H9 (cell line): Measurements from ENCODE around the gene SH3TC1. TPM values are rescaled to one million over a fixed set of nuclear protein-coding genes. Genes with fewer than 3 reads are reported as not detected.

Experiments
- DNase-seq: peaks from one replicate; pipeline ENCODE4 v3.0.0-alpha.2; 2017
- H2AFZ ChIP-seq: one replicate; pipeline ENCODE4 v1.6.1; 2013; ENCODE audit warnings: mild to moderate bottlenecking, low read length, control low read depth, moderate library complexity
- H2AK5ac ChIP-seq: 2 replicates; pipeline ENCODE4 v1.6.1; 2013; ENCODE audit warnings: low read length, control low read depth, mixed read lengths; ENCODE audit not compliant: insufficient read length
- H2BK120ac ChIP-seq: one replicate; pipeline ENCODE4 v1.6.1; 2013; ENCODE audit warnings: low read depth, mild to moderate bottlenecking, low read length, control low read depth, inconsistent platforms; ENCODE audit not compliant: poor library complexity, severe bottlenecking
- H2BK12ac ChIP-seq: 2 replicates; pipeline ENCODE4 v1.6.1; 2013; ENCODE audit warnings: low read length, control low read depth, mixed read lengths, low read depth; ENCODE audit not compliant: insufficient read length
- H2BK15ac ChIP-seq: 2 replicates; pipeline ENCODE4 v1.6.1; 2013; ENCODE audit warnings: low read depth, low read length, control low read depth
- H2BK20ac ChIP-seq: one replicate; pipeline ENCODE4 v1.6.1; 2013; ENCODE audit warnings: low read depth, mild to moderate bottlenecking, low read length, control low read depth, inconsistent platforms; ENCODE audit not compliant: poor library complexity, severe bottlenecking
- H2BK5ac ChIP-seq: 2 replicates; pipeline ENCODE4 v1.6.1; 2013; ENCODE audit warnings: low read length, control low read depth, mixed read lengths; ENCODE audit not compliant: insufficient read length
- H3K14ac ChIP-seq: 2 replicates; pipeline ENCODE4 v1.6.1; 2013; ENCODE audit warnings: low read length, control low read depth; ENCODE audit not compliant: insufficient read depth
- H3K18ac ChIP-seq: 2 replicates; pipeline ENCODE4 v1.6.1; 2013; ENCODE audit warnings: low read depth, mild to moderate bottlenecking, mixed read lengths, low read length, control low read depth; ENCODE audit not compliant: insufficient read length
- H3K23ac ChIP-seq: 2 replicates; pipeline ENCODE4 v1.6.1; 2013; ENCODE audit warnings: low read length, control low read depth, mixed read lengths, low read depth; ENCODE audit not compliant: insufficient read length
- H3K23me2 ChIP-seq: 2 replicates; pipeline ENCODE4 v1.6.1; 2013; ENCODE audit warnings: low read depth, mild to moderate bottlenecking, mixed read lengths, low read length, control low read depth; ENCODE audit not compliant: insufficient read length, poor library complexity, severe bottlenecking
- H3K27ac ChIP-seq: 2 replicates; pipeline ENCODE4 v1.5.1; 2013; ENCODE audit warnings: low read length, control low read depth, mixed read lengths, low read depth; ENCODE audit not compliant: insufficient read length
- H3K27me3 ChIP-seq: 2 replicates; pipeline ENCODE4 v1.6.1; 2013; ENCODE audit warnings: low read length, control low read depth, inconsistent platforms; ENCODE audit not compliant: insufficient read depth
- H3K4ac ChIP-seq: 2 replicates; pipeline ENCODE4 v1.6.1; 2013; ENCODE audit warnings: low read depth, mild to moderate bottlenecking, control low read depth, inconsistent platforms, low read length, moderate library complexity
- H3K4me1 ChIP-seq: 2 replicates; pipeline ENCODE4 v1.6.1; 2013; ENCODE audit warnings: low read length, control low read depth, inconsistent platforms; ENCODE audit not compliant: insufficient read depth
- H3K4me2 ChIP-seq: 2 replicates; pipeline ENCODE4 v1.6.1; 2013; ENCODE audit warnings: low read length, control low read depth, mixed read lengths; ENCODE audit not compliant: insufficient read length, insufficient read depth
- H3K56ac ChIP-seq: 2 replicates; pipeline ENCODE4 v1.6.1; 2013; ENCODE audit warnings: low read depth, mild to moderate bottlenecking, mixed read lengths, low read length, control low read depth; ENCODE audit not compliant: insufficient read length
- H3K79me1 ChIP-seq: 2 replicates; pipeline ENCODE4 v1.6.1; 2013; ENCODE audit warnings: low read depth, mild to moderate bottlenecking, moderate library complexity, low read length, control low read depth, inconsistent platforms; ENCODE audit not compliant: insufficient read depth, poor library complexity, severe bottlenecking
- H3K79me2 ChIP-seq: 2 replicates; pipeline ENCODE4 v1.6.1; 2013; ENCODE audit warnings: low read length, control low read depth, inconsistent platforms; ENCODE audit not compliant: insufficient read depth
- H3K9ac ChIP-seq: 2 replicates; pipeline ENCODE4 v1.6.1; 2013; ENCODE audit warnings: low read length, control low read depth, mixed read lengths; ENCODE audit not compliant: insufficient read length; ENCODE audit errors: extremely low read depth
- H3K9me3 ChIP-seq: one replicate; pipeline ENCODE4 v1.6.1; 2013; ENCODE audit warnings: low read depth, low read length, inconsistent platforms; ENCODE audit not compliant: control insufficient read depth
- H3T11ph ChIP-seq: one replicate; pipeline ENCODE4 v1.6.1; 2013; ENCODE audit warnings: mild to moderate bottlenecking, low read length, control low read depth, inconsistent platforms
- H4K20me1 ChIP-seq: one replicate; pipeline ENCODE4 v1.6.1; 2013; ENCODE audit not compliant: control insufficient read depth, insufficient read length, insufficient read depth
- H4K5ac ChIP-seq: 2 replicates; pipeline ENCODE4 v1.6.1; 2013; ENCODE audit warnings: low read depth, mild to moderate bottlenecking, mixed read lengths, low read length, control low read depth; ENCODE audit not compliant: insufficient read length
- H4K8ac ChIP-seq: replicated peaks from 2 replicates; pipeline ENCODE4 v1.6.1; 2013; ENCODE audit warnings: low read length, control low read depth, mixed read lengths, low read depth; ENCODE audit not compliant: insufficient read length
- H4K91ac ChIP-seq: 2 replicates; pipeline ENCODE4 v1.6.1; 2013; ENCODE audit warnings: low read depth, mild to moderate bottlenecking, moderate library complexity, mixed read lengths, low read length, control low read depth; ENCODE audit not compliant: insufficient read length
- H3K27ac Mint-ChIP-seq, 3 experiments: 2 replicates in 2 of 3; 3 replicates in 1 of 3; pipeline ENCODE4 v1.8.0; 2020 to 2021; ENCODE audit warnings: mixed read lengths in 3 of 3, mild to moderate bottlenecking in 1 of 3, moderate library complexity in 1 of 3
- H3K27me3 Mint-ChIP-seq: 2 replicates; pipeline ENCODE4 v1.8.0; 2021; ENCODE audit warnings: low read depth, mild to moderate bottlenecking, moderate library complexity, mixed read lengths
- H3K36me3 Mint-ChIP-seq, 3 experiments: 2 replicates in 2 of 3; 3 replicates in 1 of 3; pipeline ENCODE4 v1.8.0; 2020 to 2021; ENCODE audit warnings: low read depth in 3 of 3, mixed read lengths in 3 of 3; ENCODE audit not compliant: insufficient read depth in 1 of 3
- H3K4me1 Mint-ChIP-seq, 2 experiments: 2 replicates each; pipeline ENCODE4 v1.8.0; 2020; ENCODE audit warnings: mixed read lengths in 2 of 2
- H3K4me3 Mint-ChIP-seq, 2 experiments: 2 replicates in 1 of 2; 3 replicates in 1 of 2; pipeline ENCODE4 v1.8.0; 2020 to 2021; ENCODE audit warnings: mild to moderate bottlenecking in 2 of 2, mixed read lengths in 2 of 2, moderate library complexity in 1 of 2
- H3K9me3 Mint-ChIP-seq, 2 experiments: 2 replicates in 1 of 2; 3 replicates in 1 of 2; pipeline ENCODE4 v1.8.0; 2020; ENCODE audit warnings: mild to moderate bottlenecking in 2 of 2, mixed read lengths in 2 of 2, moderate library complexity in 1 of 2
- WGBS: extraction: QIAGEN DNeasy Blood & Tissue Kit; methylation state at CpG from one replicate; pipeline ENCODE4 v1.1.7; 2013; ENCODE audit warnings: missing lambda C conversion rate, low lambda C conversion rate, mixed read lengths; ENCODE audit not compliant: insufficient read length; ENCODE audit errors: extremely low coverage; 5-methylcytosine and 5-hydroxymethylcytosine counted together
- total RNA-seq: library from RNA; stranded (reverse); gene quantifications from 2 replicates; pipeline ENCODE4 v1.2.1, GENCODE V29; 2021
- TF ChIP-seq, protein P1 (sequence below): fragments of 200-600 bp; sonication (generic); conservative IDR thresholded peaks from 3 replicates; pipeline ENCODE4 v1.8.0; 2021; ENCODE audit warnings: antibody characterized with exemption, mild to moderate bottlenecking

The SH3TC1 gene
- total RNA-seq, 1 experiment from 2014 or later, result 0.74 TPM

DNA sequence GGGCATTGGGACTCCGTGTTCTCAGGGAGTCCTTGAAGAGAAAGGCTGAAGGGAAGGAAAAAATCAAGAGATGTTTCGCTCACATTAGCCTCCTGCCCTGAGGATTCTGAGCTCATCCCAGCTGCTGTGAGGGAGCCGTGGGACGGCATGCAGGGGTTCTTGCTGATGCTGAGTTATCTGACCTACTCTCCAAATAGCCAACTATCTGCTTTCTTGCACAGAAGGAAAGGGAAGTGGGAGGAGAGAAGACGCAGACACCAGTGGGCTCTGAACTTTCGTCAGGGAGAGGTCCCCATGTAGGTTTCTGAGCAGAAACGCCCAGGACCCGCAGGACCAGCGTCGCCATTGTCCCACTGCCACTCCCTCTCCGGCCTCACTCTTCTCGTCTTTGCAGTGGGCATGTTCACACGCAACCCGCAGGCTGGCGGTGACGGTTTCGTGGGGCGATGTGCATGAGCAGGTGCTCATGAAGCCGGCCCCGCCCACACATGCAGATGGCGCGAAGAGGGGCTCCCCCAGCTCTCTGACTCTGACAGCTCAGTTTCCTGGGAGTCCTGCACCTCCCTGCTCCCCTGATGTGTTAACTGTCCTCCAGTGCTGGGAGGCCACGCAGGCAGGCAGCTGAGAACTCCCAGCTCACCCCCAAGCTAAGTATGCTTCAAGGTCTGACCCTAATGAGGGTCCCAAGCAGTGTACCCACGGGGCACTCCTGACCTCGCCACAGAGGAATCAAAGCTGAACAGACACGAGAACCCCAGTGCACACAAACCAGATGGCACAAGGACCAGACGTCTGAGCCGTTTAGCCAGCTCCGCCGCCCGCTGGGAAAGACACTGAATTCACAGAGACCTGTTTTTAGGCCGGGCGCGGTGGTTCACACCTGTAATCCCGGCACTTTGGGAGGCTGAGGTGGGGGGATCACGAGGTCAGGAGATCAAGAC lies 26.8 kb upstream of the SH3TC1 start:
- H3K27me3 Mint-ChIP-seq, result peaks cover 16% of the 10 kb centered on the region
- H3K4me3 Mint-ChIP-seq, result no peak overlapping the region
- no peaks in the 10 kb centered on the region for H3K79me2 ChIP-seq
- H3K9me3 ChIP-seq, result peaks cover 5% of the 10 kb centered on the region
- no peak overlapping the region for H3K56ac ChIP-seq
- H3T11ph ChIP-seq, result no peak overlapping the region
- H3K4ac ChIP-seq, result no peak overlapping the region
- no peak overlapping the region; the same call in 1 of the 2 replicates for H3K14ac ChIP-seq
- no peak overlapping the region for H2BK5ac ChIP-seq
- H3K27ac Mint-ChIP-seq, result no peak overlapping the region
- no peak overlapping the region for H2BK20ac ChIP-seq
- WGBS, result no CpG with 5 or more reads among the region's 36 CpGs
- H2AFZ ChIP-seq, result no peak overlapping the region
- H3K79me1 ChIP-seq, result no peaks in the 10 kb centered on the region
- H4K20me1 ChIP-seq, result no peaks in the 10 kb centered on the region
- H4K5ac ChIP-seq, result no peak overlapping the region
- H3K18ac ChIP-seq, result no peak overlapping the region
- H3K23me2 ChIP-seq, result no peaks in the 10 kb centered on the region
- no peak overlapping the region for H2BK12ac ChIP-seq
- H3K36me3 Mint-ChIP-seq, result peaks cover 0 to 5% (median 4%) of the 10 kb centered on the region in 3 experiments; a peak in 2 of 7 replicates
- H3K9me3 Mint-ChIP-seq, result peaks cover 13% of the 10 kb centered on the region in 2 experiments
- H3K4me1 ChIP-seq, result no peaks in the 10 kb centered on the region
- no peak for DNase-seq
- H3K23ac ChIP-seq, result no peak overlapping the region
- H3K4me1 Mint-ChIP-seq, result peaks cover 0 to 2% of the 10 kb centered on the region in 2 experiments; a peak in 1 of 4 replicates
- no peak overlapping the region for H3K27ac ChIP-seq
- H4K8ac ChIP-seq, result no peak overlapping the region
- no peak overlapping the region for H3K9ac ChIP-seq
- no peak overlapping the region for H2BK15ac ChIP-seq
- H2BK120ac ChIP-seq, result no peak overlapping the region
- H4K91ac ChIP-seq, result no peak overlapping the region
- H2AK5ac ChIP-seq, result no peak overlapping the region
- H3K27me3 ChIP-seq, result no peaks in the 10 kb centered on the region
- TF ChIP-seq, protein P1, sequence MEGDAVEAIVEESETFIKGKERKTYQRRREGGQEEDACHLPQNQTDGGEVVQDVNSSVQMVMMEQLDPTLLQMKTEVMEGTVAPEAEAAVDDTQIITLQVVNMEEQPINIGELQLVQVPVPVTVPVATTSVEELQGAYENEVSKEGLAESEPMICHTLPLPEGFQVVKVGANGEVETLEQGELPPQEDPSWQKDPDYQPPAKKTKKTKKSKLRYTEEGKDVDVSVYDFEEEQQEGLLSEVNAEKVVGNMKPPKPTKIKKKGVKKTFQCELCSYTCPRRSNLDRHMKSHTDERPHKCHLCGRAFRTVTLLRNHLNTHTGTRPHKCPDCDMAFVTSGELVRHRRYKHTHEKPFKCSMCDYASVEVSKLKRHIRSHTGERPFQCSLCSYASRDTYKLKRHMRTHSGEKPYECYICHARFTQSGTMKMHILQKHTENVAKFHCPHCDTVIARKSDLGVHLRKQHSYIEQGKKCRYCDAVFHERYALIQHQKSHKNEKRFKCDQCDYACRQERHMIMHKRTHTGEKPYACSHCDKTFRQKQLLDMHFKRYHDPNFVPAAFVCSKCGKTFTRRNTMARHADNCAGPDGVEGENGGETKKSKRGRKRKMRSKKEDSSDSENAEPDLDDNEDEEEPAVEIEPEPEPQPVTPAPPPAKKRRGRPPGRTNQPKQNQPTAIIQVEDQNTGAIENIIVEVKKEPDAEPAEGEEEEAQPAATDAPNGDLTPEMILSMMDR, result no peak
- no peak overlapping the region for H3K4me2 ChIP-seq
